Activated CD8-positive, alpha-beta memory T cell treated with anti-CD3 and anti-CD28 coated beads, Interleukin-2, amount 50 U/mL, for 4 hours (primary cell): ENCODE results near the gene ETFA.
"Not testable (repeated sequence)": the region's sequence is repeated elsewhere in the genome, so short reads cannot be mapped to it uniquely, and the experiment has no call there.

ENCODE experiments used
- DNase-seq: peaks from one replicate; pipeline ENCODE4 v3.0.0-alpha.2; 2020

The ETFA gene

DNA sequence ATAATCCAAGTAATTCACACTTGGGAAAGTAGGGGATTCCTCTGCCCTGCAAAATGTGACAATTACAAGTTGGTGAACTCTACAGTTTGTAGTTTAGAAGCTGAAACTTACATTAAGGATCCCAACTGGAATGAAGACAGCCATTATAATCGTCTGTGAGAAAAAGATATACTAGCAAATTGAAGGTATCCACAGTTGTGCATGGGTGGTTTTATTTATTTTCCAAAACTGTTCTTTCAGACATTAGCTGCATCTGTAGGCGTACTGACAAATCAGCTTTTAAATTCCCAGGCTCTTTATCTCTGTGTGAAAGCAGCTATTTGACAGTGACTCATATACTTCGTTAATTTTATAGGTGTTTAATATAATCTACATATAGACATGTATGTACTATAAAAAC lies 12.8 kb upstream of the ETFA start:
- no peak for DNase-seq

DNA sequence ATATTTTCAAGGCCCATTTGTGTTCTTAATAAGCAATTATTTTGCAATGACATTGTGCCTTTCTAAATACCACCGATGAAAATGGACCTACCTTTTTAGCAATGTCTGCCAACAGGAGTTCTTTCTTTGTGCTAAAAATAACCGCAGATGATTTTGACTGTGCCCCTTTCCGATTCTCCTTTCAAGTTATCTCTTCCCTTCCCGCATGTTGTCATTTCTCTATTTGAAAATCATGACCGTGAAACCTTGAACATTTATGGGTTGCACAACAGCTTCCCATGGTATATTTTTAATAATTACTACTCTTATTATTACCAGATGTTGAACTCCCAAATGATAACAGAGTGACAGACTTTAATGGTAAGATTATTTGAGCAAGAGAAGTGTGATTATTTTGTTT lies 10.3 kb upstream of the ETFA start:
- DNase-seq: no peak

DNA sequence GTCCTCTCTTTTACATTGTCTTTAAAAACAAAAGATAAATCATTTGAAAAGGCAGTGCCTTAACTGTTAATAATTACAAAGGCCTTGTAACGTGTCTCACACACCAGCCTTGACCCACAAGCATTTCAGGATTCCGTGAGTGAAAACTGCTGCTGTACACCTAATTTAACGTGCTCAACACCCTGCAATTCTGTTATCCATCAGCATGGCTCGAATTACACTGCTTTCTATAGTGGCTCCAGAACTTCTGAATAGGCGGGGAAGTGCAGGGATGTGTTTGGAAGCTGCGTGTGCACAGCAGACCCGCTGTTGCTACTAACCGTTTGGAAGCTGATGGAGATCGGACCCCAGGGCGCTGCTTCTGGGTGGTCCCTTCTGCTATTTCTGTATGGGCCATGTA lies 9.9 kb upstream of the ETFA start:
- DNase-seq: no peak

DNA sequence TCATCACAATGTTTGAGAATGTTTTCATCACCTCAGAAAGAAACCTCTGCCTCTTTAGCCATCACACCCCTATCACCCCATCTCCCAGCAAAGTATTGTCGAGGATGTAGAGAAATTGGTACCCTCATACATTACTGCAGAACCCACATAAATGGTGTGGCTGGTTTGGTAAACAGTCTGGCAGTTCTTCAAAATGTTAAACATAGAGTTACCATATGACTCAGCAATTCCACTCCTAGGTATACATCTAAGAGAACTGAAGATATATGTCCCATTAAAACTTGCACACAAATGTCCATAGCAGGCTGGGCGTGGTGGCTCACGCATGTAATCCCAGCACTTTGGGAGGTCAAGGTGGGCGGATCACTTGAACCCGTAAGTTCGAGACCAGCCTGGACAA lies 8.7 kb upstream of the ETFA start:
- DNase-seq: no peak

DNA sequence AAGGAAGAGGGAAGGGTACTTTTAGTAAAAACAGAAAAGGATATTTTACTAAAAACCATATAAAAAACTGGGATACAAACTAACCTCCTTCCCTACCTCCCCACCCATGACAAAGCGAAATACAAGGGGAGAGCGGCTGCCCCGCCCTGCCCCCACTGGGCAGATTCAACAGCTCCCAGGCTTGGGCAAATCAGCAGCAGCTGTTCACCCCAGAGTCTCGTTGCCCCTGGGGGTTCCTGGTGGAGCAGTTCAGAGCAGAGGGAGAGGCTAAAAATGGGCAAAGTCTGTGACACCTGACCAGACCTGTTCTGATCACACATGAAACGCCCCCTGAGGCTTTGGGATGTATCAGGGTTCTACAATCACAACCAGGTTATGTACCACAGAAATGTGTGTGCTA lies 2.5 kb upstream of the ETFA start:
- no peak for DNase-seq

DNA sequence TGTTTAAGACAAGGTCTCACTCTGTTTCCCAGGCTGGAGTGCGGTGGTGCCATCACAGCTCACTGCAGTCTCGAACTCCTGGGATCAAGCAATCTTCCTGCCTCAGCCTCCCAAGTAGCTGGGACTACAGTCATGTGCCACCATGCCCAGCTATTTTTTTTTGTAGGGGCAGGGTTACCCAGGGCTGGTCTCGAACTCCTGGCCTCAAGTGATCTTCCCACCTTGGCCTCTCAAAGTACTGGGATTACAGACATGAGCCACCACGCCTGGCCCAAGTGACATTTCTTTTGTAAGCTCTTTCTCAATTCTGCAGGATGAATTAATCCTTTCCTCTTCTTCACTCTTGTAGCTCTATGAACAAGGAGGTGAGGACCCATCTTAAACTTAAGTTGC lies 1.9 kb upstream of the ETFA start:
- DNase-seq: not testable (repeated sequence)

DNA sequence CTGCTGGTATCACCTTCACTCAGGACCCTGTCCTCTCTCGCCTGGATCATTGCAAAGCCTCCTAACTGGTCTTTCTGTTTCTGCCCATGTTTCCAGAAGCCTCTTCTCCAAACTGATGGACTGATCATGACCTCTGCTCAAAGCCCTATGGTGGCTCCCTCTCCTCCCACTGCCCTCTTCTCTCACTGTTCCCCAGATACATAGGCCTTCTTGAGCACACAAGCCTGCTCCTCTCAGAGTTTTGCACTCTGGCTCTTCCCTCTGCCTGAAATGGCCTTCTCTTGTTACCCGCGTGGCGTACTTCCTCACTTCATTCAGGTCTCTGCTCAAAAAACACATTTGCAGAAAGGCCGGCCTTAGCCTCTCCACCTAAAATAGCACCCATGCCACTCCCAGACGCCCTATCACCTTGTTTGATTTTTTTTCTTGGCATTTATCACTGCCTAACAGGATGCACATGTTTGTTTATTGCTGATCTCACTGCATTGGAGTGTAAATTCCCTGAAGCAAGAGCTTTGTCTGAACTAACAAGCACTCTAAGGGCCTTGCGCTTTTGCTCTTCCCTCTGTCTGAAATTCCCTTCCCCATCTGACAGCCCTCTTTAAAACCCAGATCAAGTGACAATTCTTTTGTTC lies 1.4 kb upstream of the ETFA start:
- no peak for DNase-seq

DNA sequence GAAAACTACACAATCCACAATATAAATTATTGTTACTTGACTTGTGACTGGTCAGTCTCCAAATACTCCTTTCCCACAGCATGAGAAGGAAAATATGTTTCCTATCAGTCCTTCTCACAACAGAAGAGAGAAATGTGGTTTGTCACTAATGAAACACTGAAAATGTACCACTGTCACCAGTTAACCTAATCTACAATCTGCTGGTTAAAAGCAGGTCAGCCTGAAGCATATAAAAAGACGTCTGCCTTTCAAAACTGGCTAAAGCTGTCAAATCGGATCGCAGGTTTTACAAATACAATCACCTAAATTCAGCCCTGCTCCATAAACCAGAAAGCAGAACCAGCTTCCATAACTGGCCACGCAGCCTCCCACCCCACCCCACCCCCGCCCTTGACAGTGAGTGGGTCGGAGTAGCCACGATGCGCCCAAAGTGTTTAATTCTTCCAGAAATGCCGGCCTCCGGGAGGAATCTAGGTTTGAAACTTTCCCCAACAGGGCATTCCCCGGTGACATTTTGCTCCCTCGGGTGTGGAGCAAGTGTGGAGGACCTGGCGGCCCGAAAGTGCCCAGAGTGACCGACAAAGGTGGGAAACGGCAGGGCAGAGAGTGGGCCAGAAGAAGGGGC lies 682 bp downstream of the ETFA start:
- no peak for DNase-seq

DNA sequence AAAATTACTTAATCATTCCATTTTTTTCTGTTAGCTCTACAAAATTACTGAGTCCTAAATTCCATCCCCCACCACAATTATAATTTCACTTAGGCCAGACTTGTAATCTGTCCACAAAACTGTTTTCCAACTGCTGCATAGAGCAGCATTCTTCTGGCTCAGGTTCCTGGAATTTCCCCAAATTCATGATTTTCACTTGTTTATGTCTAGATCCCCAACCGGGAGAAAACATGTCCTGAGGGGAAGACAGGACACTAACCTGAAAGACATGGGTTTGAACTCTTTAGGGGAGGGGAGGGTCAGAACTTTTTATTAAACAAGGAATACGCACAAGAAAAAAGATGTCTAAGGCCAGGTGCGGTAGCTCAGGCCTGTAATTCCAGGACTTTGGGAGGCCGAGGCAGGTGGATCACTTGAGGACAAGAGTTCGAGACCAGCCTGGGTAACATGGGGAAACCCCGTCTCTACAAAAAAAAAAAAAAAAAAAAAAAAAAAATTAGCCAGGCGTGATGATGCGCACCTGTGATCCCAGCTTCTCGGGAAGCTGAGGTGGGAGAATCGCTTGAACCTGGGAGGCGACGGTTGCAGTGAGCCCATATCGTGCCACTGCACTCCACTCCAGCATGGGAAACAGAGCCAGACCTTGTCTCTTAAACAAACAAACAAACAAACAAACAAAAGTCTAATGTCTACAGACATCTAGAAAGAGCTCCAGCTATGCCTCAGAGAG lies 1.5 kb downstream of the ETFA start:
- no peak for DNase-seq

DNA sequence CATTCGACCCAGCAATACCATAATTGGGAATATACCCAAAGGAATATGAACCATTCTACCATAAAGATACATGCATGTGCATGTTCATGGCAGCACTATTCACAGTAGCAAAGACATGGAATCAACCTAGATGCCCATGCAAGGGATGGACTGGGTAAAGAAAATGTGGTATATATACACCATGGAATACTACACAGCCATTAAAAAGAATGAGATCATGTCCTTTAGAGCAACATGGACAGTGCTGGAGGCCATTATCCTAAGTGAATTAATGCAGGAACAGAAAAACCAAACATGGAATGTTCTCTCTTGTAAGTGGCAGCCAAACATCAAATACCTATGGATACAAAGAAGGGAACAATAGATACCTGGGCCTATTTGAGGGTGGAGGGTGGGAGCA lies 7.4 kb downstream of the ETFA start:
- DNase-seq: no peak

DNA sequence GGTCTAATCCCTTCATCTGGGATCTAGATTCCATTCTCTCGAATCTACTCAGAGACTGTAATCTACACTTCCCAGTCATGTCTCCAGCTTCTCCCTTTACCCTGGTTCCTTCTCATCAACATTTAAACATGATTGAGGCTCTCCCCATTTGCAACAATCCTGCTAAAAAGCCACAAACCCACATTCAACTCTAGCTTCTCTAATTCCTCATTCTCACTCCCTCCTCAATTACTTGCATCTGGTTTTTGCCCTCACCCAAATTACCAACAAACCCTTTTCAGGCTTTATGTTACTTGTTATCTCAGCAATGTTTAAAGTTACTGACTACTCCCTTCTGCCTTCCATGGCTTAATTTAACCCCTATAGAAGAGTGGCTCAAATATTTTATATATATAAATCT lies 11.5 kb downstream of the ETFA start:
- no peak for DNase-seq

DNA sequence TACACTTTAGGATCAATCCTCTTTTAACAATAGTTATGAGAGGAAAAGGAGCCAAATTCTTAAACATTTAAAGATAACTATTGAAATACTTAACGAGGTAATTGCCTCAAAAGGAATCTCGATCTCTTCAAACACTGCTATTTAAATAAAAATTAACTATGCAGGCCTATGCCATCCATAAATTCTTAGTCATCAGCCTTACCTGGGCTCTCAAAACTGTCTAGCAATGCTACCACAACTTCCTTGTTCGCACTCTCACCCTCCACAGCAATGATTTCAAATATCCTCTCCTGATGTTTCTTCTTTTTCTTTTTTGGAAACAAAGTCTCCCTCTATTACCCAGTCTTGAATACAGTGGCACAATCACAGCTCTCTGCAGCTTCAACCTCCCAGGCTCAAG lies 12.3 kb downstream of the ETFA start:
- no peak for DNase-seq

DNA sequence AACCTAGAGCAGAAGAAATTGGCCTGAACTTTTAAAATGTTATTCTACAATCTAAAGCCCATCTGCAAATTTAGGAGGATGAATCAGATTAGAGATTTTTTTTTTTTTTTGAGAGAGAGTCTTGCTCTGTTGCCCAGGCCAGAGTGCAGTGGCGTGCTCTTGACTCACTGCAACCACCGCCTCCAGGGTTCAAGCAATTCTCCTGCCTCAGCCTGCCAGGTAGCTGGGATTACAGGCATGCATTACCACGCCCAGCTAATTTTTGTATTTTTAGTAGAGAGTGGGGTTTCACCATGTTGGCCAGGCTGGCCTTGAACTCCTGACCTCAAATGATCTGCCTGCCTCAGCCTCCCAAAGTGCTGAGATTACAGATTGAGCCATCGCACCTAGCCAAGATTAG lies 13.3 kb downstream of the ETFA start:
- not testable (repeated sequence) for DNase-seq

DNA sequence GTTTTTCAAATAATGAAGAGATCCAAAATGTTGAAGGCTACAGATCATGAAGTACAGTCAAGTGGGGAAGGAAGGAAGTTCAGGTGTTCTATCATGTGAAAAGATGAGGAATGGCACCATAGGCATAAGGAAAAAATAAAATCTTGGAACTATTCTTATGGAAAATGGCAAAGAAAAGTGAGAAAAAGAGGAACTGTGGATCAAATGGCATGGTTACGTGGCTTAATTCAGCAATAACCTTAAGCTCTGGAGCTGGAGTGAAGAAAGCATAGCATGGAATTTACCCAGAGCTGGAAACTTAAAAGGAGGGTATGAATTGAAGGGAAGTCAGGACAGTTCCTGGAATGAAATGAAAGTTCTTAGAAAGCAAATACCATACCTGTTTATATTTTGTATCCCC lies 14.4 kb downstream of the ETFA start:
- no peak for DNase-seq

DNA sequence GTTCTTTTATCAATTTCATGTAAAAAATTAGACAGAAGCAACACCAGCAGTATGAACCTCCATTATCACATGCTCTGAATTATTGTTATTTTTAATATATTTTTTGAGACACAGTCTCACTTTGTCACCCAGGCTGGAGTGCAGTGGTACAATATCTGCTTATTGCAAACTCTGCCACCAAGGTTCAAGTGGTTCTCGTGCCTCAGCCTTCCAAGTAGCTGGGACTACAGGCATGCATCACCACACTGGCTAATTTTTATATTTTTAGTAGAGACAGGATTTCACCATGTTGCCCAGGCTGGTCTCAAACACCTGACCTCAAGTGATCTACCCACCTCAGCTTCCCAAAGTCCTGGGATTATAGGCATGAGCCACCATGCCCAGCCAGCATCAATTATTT lies 16.8 kb downstream of the ETFA start:
- not testable (repeated sequence) for DNase-seq

DNA sequence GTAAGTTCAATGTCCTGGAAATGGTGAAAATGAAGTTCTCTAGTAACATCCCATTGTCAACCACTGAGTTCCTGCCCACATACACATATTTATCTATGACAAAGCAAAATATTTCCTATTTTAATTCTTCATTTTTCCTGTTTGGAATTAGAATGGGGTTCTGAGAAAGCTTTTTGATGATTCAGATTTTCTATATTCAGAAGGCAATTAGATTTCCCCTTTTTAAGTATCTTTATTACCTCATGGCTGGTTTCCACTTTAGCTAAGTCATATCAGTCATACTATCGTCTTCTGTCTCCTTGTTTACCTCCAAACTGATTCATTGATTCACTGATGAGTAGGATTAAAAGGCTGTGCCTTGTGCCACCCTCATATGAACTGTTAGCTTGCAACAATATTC lies 17.9 kb downstream of the ETFA start:
- no peak for DNase-seq

DNA sequence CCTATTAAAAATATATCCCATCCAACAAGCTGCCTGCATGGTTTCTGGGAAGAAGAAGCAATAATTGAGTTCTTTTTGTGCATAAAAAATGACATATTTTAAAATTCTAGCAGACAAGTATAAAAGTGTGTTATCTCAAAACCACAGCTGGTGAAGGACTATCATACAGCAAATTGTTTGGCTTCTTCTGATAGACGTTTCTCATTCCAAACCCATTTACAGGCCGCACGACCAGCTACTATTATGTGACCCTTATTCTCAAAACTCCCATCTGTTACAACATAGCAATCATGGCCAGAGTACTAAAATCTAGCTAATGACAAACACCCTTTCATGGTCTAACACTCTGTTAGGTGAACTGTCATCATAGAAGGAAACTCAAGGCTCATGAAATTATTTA lies 21.7 kb downstream of the ETFA start:
- DNase-seq: no peak

DNA sequence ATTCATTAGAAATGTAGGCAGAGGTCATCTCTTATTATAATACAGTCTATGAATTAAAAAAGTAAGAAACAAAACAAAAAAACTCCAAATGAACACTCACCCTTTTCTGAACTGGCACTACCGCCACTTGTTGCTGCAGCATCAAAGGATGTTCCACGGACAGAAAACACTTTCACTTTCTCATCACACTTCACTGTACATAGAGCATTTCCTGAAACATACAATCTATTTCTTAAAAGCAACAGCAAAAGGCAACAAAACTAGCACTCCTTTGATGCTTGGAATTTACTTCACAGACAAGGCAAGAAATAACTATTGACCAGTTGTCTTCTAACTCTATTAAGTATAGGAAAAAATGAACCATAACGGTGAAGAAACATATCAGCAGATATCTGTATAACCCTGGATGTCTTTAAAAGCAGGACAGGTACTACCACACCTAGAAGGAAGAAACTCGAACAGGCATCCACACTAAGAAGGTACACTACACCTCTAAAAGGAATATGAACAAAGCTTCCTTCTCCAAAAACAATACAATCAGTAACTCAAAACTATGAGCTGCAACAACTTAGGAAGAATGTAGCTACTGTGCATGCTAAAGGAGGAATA lies 24.9 kb downstream of the ETFA start:
- DNase-seq: no peak

DNA sequence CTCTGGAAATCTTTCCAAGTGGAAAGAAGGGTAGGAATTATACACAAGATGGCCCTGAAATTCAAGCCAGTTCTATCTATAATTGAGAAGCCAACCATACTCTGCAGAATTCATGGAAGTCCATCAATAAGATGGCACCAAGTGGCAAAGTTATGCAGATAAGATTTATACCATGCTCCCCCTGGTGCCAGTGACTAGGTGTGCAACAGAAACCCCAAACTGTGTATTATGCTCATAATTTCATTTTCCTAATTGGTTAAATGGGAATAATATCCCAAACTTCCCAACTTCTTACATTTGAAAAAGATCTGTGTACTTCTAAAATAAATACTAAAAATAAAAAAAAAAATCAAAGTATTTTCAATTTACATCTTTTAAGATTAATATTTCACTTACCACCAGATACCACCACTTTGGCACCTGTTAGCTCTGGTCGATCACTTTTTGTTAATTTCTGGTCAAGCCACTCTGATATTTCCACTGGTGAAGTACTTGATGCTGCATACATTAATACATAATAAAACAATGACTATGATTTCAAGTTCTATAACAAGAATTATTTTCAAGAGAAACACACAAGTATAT lies 25.9 kb downstream of the ETFA start:
- no peak for DNase-seq

DNA sequence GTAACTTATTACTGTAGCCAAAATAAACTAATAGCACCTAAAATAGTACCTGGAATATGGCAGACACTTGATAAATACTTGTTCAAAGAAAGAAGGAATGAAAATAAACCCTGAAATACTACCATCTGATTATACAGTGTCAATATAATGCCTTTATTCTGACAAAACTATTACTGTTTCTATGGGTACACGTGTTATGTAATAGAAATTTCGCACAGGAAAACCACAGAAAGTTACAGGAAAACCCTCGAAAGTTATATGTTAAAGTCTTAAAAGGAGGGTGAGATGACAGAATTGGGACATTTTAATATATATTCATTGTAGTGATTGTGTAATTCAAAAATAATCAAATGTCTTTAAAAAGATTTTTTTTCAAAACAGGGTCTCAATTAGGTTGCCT lies 28.8 kb downstream of the ETFA start:
- DNase-seq: no peak

DNA sequence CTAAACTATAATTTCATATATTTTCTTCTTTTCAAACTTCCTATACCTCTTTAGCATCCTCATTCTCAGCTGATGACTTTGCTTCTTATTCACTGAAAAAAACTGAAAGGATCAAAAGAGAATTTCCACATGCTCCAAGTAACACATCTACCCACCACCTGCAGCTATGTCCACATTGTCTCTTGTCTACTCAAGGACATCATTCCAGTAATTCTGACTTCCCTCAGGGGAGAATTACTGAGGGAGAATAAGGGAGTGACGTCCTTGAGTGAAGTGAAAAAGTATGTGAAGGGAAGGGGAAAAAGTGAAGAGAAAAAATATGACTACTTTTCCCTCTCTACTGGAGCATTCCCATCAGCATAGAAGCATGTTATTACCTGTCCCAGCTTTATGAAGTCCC lies 32.6 kb downstream of the ETFA start:
- DNase-seq: no peak

DNA sequence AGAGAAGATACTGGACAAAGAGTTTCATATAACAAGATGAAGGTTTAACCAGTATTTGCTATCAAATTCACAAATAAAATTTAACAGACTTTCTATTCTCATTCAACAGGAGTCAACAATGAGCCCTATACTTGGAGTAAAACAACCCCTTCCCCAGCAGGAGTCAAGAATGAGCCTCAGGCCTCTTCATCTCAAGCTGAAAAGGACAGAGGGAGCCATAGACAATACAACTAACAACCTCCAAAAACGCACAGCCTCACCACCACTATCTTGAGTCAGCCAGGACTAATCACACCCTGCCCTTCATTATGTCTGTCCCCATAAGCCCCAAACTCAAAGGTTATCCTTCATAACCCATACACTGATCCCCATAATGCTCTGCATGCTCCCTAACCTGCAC lies 36.4 kb downstream of the ETFA start:
- no peak for DNase-seq

DNA sequence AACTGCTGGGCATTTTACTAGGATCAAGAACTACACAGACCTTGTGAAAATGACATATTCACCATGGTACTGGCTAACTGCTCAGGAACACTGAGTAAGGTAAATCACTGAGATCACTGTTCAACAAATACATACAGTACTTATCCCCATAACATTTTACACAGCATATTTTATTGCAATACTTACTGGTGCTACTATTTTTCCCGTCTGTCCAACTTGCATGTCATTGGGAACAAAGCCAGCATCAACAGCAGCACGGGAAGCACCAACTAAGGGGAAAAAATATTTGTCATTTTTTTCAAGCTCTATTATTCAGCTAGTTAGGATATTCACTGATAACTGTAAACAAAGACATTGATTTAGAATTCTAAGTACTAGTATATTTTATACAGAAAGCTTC lies 37.0 kb downstream of the ETFA start:
- DNase-seq: no peak

DNA sequence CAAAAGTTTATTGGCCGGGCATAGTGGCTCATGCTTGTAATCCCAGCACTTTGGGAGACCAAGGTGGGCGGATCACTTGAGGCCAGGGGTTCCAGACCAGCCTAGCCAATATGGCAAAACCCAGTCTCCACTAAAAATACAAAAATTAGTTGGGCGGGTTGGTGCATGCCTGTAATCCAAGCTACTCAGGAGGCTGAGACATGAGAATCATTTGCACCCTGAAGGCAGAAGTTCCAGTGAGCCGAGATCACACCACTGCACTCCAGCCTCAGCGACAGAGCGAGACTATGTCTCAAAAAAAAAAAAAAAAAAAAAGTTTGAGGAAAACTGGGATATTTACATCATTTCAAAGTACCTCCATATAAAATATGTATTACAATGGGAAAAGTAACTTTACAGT lies 40.4 kb downstream of the ETFA start:
- DNase-seq: no peak
